Stimulated activated CD8-positive, alpha-beta memory T cell treated with anti-CD3 and anti-CD28 coated beads, Interleukin-12 subunit alpha, Interleukin-12 subunit beta, amount 100 ng/mL, for 24 hours (primary cell): ENCODE measurements around the gene PRR5.

ENCODE experiments used
- DNase-seq: peaks from one replicate; pipeline ENCODE4 v3.0.0-alpha.2; 2020; ENCODE audit errors: extremely low read depth

PRR5 gene

GRCh38 chr22:44714703-44715350, 12.8 kb downstream of the PRR5 start:
- DNase-seq = no peak

- DNase-seq = no peak
These were observed 16.4 kb downstream of the PRR5 start for GRCh38 chr22:44718418-44718817.

GRCh38 chr22:44719586-44720368, 17.8 kb downstream of the PRR5 start:
- DNase-seq = no peak

GRCh38 chr22:44721213-44721612, 19.2 kb downstream of the PRR5 start:
- DNase-seq = no peak

- DNase-seq = no peak
These were observed 20.6 kb downstream of the PRR5 start for GRCh38 chr22:44722611-44723010.

- no peak for DNase-seq
These were observed 21.8 kb downstream of the PRR5 start for GRCh38 chr22:44723801-44724200.

GRCh38 chr22:44724416-44724815, 22.4 kb downstream of the PRR5 start:
- no peak for DNase-seq

- DNase-seq = no peak
These were observed 22.9 kb downstream of the PRR5 start for GRCh38 chr22:44724859-44725258.

- DNase-seq = no peak
These were observed 24.4 kb downstream of the PRR5 start for GRCh38 chr22:44726439-44726838.

- DNase-seq = no peak
These were observed 25.1 kb downstream of the PRR5 start for GRCh38 chr22:44727148-44727547.

GRCh38 chr22:44727709-44728108, 25.7 kb downstream of the PRR5 start:
- no peak for DNase-seq

GRCh38 chr22:44728761-44729324, 26.8 kb downstream of the PRR5 start:
- no peak for DNase-seq

GRCh38 chr22:44729391-44730021, 27.5 kb downstream of the PRR5 start:
- DNase-seq = no peak

- DNase-seq = no peak
These were observed 28.0 kb downstream of the PRR5 start for GRCh38 chr22:44730022-44730393.

GRCh38 chr22:44730490-44731356, 28.7 kb downstream of the PRR5 start:
- DNase-seq = no peak

- no peak for DNase-seq
These were observed 29.5 kb downstream of the PRR5 start for GRCh38 chr22:44731357-44731970.

- DNase-seq = no peak
These were observed 30.1 kb downstream of the PRR5 start for GRCh38 chr22:44732017-44732561.

- no peak for DNase-seq
These were observed 30.7 kb downstream of the PRR5 start for GRCh38 chr22:44732661-44733060.

GRCh38 chr22:44733426-44734106, 31.6 kb downstream of the PRR5 start:
- DNase-seq = no peak

- no peak for DNase-seq
These were observed 32.3 kb downstream of the PRR5 start for GRCh38 chr22:44734278-44734677.
